B cell (primary cell): ENCODE results near the gene JAG1. TPM values are rescaled to one million over a fixed set of nuclear protein-coding genes. Genes with fewer than 3 reads are reported as not detected.

Experiments
- ATAC-seq: fragments of 200-7000 bp; cut with Tn5 transposase; one replicate; pipeline ENCODE4 v1.10.0; 2021; ENCODE audit warnings: low read depth, mild to moderate bottlenecking, moderate number of reproducible peaks, moderate library complexity
- CTCF ChIA-PET: fragments of 350-600 bp; sonication (Branson Sonifier 250); formaldehyde crosslinking; loops from one replicate; lab custom pipeline; 2021; ENCODE audit warnings: antibody characterized with exemption, inconsistent platforms; lab: Charles Lee
- POLR2A ChIA-PET: fragments of 350-600 bp; sonication (Branson Sonifier 250); formaldehyde crosslinking; loops from one replicate; lab custom pipeline; 2021; ENCODE audit warnings: antibody characterized with exemption; lab: Charles Lee
- DNase-seq: peaks from one replicate; pipeline ENCODE4 v3.0.0; 2013
- H2AFZ ChIP-seq: 2 replicates; pipeline ENCODE4 v1.6.1; 2012; ENCODE audit warnings: mild to moderate bottlenecking, low read depth, low read length; ENCODE audit not compliant: insufficient read depth, poor library complexity, severe bottlenecking
- H3K27ac ChIP-seq, 2 donors: 1 replicate in 1 of 2; 2 replicates in 1 of 2; pipeline ENCODE4 v1.5.1; 2012 to 2013; ENCODE audit warnings: low read length in 2 of 2, mild to moderate bottlenecking in 2 of 2, moderate library complexity in 1 of 2
- H3K27me3 ChIP-seq, 4 experiments: fragments of 200-600 bp in 1 of 4; sonication (generic) in 1 of 4; replicated peaks in 1 of 4; 1 replicate in 2 of 4; 2 replicates in 2 of 4; pipeline versions ENCODE4 v1.6.1 to v1.7.0; 2013 to 2016; ENCODE audit warnings: low read length in 3 of 4, mild to moderate bottlenecking in 2 of 4, mixed read lengths in 1 of 4, moderate library complexity in 1 of 4; ENCODE audit not compliant: insufficient read depth in 4 of 4, control insufficient read depth in 3 of 4; ENCODE audit errors: control extremely low read depth in 1 of 4
- H3K36me3 ChIP-seq, 2 experiments: replicated peaks in 1 of 2; 1 replicate in 1 of 2; 2 replicates in 1 of 2; pipeline versions ENCODE4 v1.6.1 to v1.7.1; 2013; ENCODE audit warnings: low read length in 1 of 2; ENCODE audit not compliant: insufficient read depth in 2 of 2, control insufficient read depth in 1 of 2; ENCODE audit errors: control extremely low read depth in 1 of 2, extremely low read depth in 1 of 2
- H3K4me1 ChIP-seq, 2 donors: fragments of 200-600 bp in 1 of 2; sonication (generic) in 1 of 2; 1 replicate in 1 of 2; 2 replicates in 1 of 2; pipeline versions ENCODE4 v1.5.1 to v1.6.1; 2013 to 2017; ENCODE audit warnings: low read length in 2 of 2; ENCODE audit not compliant: control insufficient read depth in 2 of 2, insufficient read depth in 2 of 2
- H3K4me2 ChIP-seq: replicated peaks from 2 replicates; pipeline ENCODE3; 2012; ENCODE audit warnings: mild to moderate bottlenecking, low read depth, low read length; ENCODE audit not compliant: poor library complexity, severe bottlenecking
- H3K4me3 ChIP-seq, 5 experiments: fragments of 200-600 bp in 1 of 5; sonication (generic) in 1 of 5; 1 replicate in 3 of 5; 2 replicates in 2 of 5; pipeline versions ENCODE4 v1.5.1 to v1.7.0; 2011 to 2016; ENCODE audit warnings: low read length in 4 of 5, mild to moderate bottlenecking in 4 of 5, low read depth in 2 of 5, control low read depth in 1 of 5, moderate library complexity in 1 of 5; ENCODE audit not compliant: insufficient read depth in 1 of 5; ENCODE audit errors: control extremely low read depth in 1 of 5, extremely low read depth in 1 of 5
- H3K79me2 ChIP-seq: fragments of 200-600 bp; sonication (generic); one replicate; pipeline ENCODE4 v1.6.0; 2016; ENCODE audit warnings: low read length; ENCODE audit not compliant: control insufficient read depth, insufficient read depth
- H3K9ac ChIP-seq: fragments of 200-600 bp; sonication (generic); 2 replicates; pipeline ENCODE4 v1.6.1; 2017; ENCODE audit warnings: mild to moderate bottlenecking, low read length, moderate library complexity
- H3K9me3 ChIP-seq, 3 donors: one replicate each; pipeline versions ENCODE4 v1.6.1 to v1.7.1; 2013; ENCODE audit warnings: low read length in 2 of 3; ENCODE audit not compliant: control insufficient read depth in 2 of 3, insufficient read depth in 1 of 3; ENCODE audit errors: control extremely low read depth in 1 of 3
- H4K20me1 ChIP-seq: 2 replicates; pipeline ENCODE4 v1.6.0; 2012; ENCODE audit warnings: mild to moderate bottlenecking, low read length; ENCODE audit not compliant: insufficient read depth, control insufficient read depth, poor library complexity, severe bottlenecking
- H3K27ac Mint-ChIP-seq: one replicate; pipeline ENCODE4 v1.8.0; 2021; ENCODE audit warnings: mixed read lengths
- H3K27me3 Mint-ChIP-seq: one replicate; pipeline ENCODE4 v1.8.0; 2021; ENCODE audit warnings: mixed read lengths
- H3K4me1 Mint-ChIP-seq: one replicate; pipeline ENCODE4 v1.8.0; 2021; ENCODE audit warnings: mixed read lengths
- H3K4me3 Mint-ChIP-seq: one replicate; pipeline ENCODE4 v1.8.0; 2021; ENCODE audit warnings: mixed read lengths
- H3K9me3 Mint-ChIP-seq: one replicate; pipeline ENCODE4 v1.8.0; 2022; ENCODE audit warnings: mixed read lengths; ENCODE audit not compliant: insufficient read depth
- CTCF ChIP-seq: fragments of 200-600 bp; IDR thresholded peaks from one replicate; pipeline ENCODE4 v1.8.0; 2022; ENCODE audit warnings: antibody characterized with exemption, mild to moderate bottlenecking
- EZH2 ChIP-seq: IDR thresholded peaks from 2 replicates; pipeline ENCODE4 v1.6.1; 2012; ENCODE audit warnings: borderline replicate concordance, low read depth, mild to moderate bottlenecking, moderate library complexity, low read length; ENCODE audit not compliant: insufficient read depth, poor library complexity, severe bottlenecking
- WGBS: methylation state at CpG from one replicate; pipeline ENCODE4 v1.1.5; 2013; ENCODE audit warnings: missing lambda C conversion rate; ENCODE audit not compliant: insufficient coverage; 5-methylcytosine and 5-hydroxymethylcytosine counted together
- intact Hi-C: fragments of 100-400 bp; cut with micrococcal nuclease; formaldehyde crosslinking; loops from one replicate; pipeline ENCODE4 v1.10.0; 2022
- polyA plus RNA-seq: library from polyadenylated mRNA; depleted of rRNA; stranded (reverse); fragments of >200 nt; gene quantifications from 2 replicates; pipeline ENCODE4 v1.2.3, GENCODE V29; 2012
- total RNA-seq, 2 donors: library from RNA; stranded (reverse); fragments of 120-200 nt in 1 of 2; gene quantifications; 1 replicate in 1 of 2; 2 replicates in 1 of 2; pipeline versions ENCODE4 v1.2.3 to v1.2.4, GENCODE V29; 2013 to 2022

The JAG1 gene
- total and polyA plus RNA-seq, 2 donors (not counting 1 experiment from before 2014, with no cell fraction given), result not detected

- H3K79me2 ChIP-seq, result no peaks in the 10 kb centered on the region
- H3K36me3 ChIP-seq, result no peaks in the 10 kb centered on the region
- H3K27me3 Mint-ChIP-seq, result peaks cover 13% of the 10 kb centered on the region
- H4K20me1 ChIP-seq, result no peaks in the 10 kb centered on the region
- H3K4me2 ChIP-seq, result no peak overlapping the region
- H3K27ac Mint-ChIP-seq, result no peak overlapping the region
- ATAC-seq, result no peak
- H3K9me3 Mint-ChIP-seq, result no peaks in the 10 kb centered on the region
- 92% methylated on average over 2 of the region's 2 CpGs for WGBS
- DNase-seq, result no peak
- no peaks in the 10 kb centered on the region for H3K9me3 ChIP-seq
- H3K27me3 ChIP-seq, result no peaks in the 10 kb centered on the region
- H3K4me3 Mint-ChIP-seq, result no peak overlapping the region
- no peak overlapping the region for H3K4me3 ChIP-seq
- intact Hi-C loops, result no loop called here
- H2AFZ ChIP-seq, result no peak overlapping the region
- no peaks in the 10 kb centered on the region for H3K4me1 ChIP-seq
- ChIA-PET CTCF (no interaction called here), POLR2A (no interaction called here)
- H3K27ac ChIP-seq, result no peak overlapping the region
- no peak for TF ChIP-seq CTCF
- TF ChIP-seq EZH2, result no peak
- no peak overlapping the region for H3K9ac ChIP-seq
- H3K4me1 Mint-ChIP-seq, result no peaks in the 10 kb centered on the region
Observed at GRCh38 chr20:10719740-10720385, 46.1 kb upstream of the JAG1 start.

- no peaks in the 10 kb centered on the region for H3K9me3 Mint-ChIP-seq
- Histone ChIP-seq H3K27ac (no peak overlapping the region), H3K4me2 (no peak overlapping the region), H3K9me3 (no peaks in the 10 kb centered on the region), H4K20me1 (no peaks in the 10 kb centered on the region), H3K4me1 (no peaks in the 10 kb centered on the region), H3K27me3 (no peaks in the 10 kb centered on the region), H2AFZ (no peak overlapping the region), H3K9ac (no peak overlapping the region), H3K4me3 (no peak overlapping the region), H3K36me3 (no peaks in the 10 kb centered on the region), H3K79me2 (no peaks in the 10 kb centered on the region)
- intact Hi-C loops, result no loop called here
- peaks cover 16% of the 10 kb centered on the region for H3K27me3 Mint-ChIP-seq
- TF ChIP-seq CTCF (no peak), EZH2 (no peak)
- ChIA-PET CTCF (no interaction called here), POLR2A (no interaction called here)
- no peak overlapping the region for H3K27ac Mint-ChIP-seq
- ATAC-seq, result no peak
- 86% methylated on average over 2 of the region's 3 CpGs for WGBS
- no peak overlapping the region for H3K4me3 Mint-ChIP-seq
- no peak for DNase-seq
- H3K4me1 Mint-ChIP-seq, result no peaks in the 10 kb centered on the region
Observed at GRCh38 chr20:10718661-10719060, 44.9 kb upstream of the JAG1 start.
